Measurements from ENCODE around the gene GNPNAT1.

Gene GNPNAT1

DNA sequence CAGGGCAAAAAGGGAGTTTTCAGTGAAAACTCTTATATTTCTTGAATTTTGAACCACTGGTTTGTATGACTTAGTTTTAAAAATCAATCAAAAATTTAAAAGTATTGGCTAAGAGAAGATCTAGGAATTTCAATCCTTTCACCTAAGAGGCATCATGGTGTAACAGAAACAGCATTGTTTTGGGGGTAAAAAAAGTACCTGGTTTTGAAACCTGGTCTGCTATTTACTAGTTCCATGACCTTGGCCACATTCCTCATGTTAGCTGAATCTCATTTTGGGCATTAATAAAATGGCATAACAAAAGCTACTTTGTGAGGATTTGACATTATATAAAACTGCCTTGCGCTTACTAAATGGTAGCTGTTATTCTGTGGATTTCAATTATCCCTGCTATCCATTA lies 16.7 kb upstream of the GNPNAT1 start:
- no peak overlapping the region for H3K23ac ChIP-seq (ENCODE audit: low read depth, low read length, poor library complexity)
- no peak overlapping the region for H2BK15ac ChIP-seq (ENCODE audit: low read length)
- no peak for DNase-seq (ENCODE audit: low spot score)
- no peak overlapping the region for H3K18ac ChIP-seq (ENCODE audit: low read length)
- WGBS, 2 donors (ENCODE audit: extremely low coverage in 2 of 2, insufficient read length in 2 of 2, insufficient replicate concordance in 1 of 2) = no CpG with 5 or more reads among the region's 1 CpG
- H3K4ac ChIP-seq (ENCODE audit: low read length) = no peak overlapping the region
- no peak overlapping the region for H3K4me2 ChIP-seq (ENCODE audit: insufficient read depth, low read length, poor library complexity, severe bottlenecking)
- no peak overlapping the region for H2BK5ac ChIP-seq (ENCODE audit: low read length)
- no peaks in the 10 kb centered on the region for H3K4me1 ChIP-seq (ENCODE audit: control insufficient read depth in 2 of 2, insufficient read depth in 1 of 2, low read depth in 1 of 2, low read length in 2 of 2)
- no peak overlapping the region for H2AK5ac ChIP-seq (ENCODE audit: low read depth, low read length)
- H3K9me3 ChIP-seq (replicated peaks in 1 of 2; ENCODE audit: control insufficient read depth in 2 of 2, insufficient read depth in 1 of 2, low read depth in 1 of 2, low read length in 2 of 2) = no peaks in the 10 kb centered on the region
- no peak overlapping the region for H3K14ac ChIP-seq (ENCODE audit: low read length)
- no peak overlapping the region for H3K9ac ChIP-seq (ENCODE audit: low read depth, low read length, poor library complexity)
- H2AFZ ChIP-seq (ENCODE audit: low read length) = no peak overlapping the region
- H3K27me3 ChIP-seq (ENCODE audit: control insufficient read depth in 3 of 3, insufficient read depth in 3 of 3, low read depth in 1 of 3, low read length in 3 of 3) = no peaks in the 10 kb centered on the region
- no peak overlapping the region for H2BK120ac ChIP-seq (ENCODE audit: low read depth, low read length)
- H3K27ac ChIP-seq (replicated peaks; ENCODE audit: low read length) = no peak overlapping the region
- H3K4me3 ChIP-seq (ENCODE audit: low read length in 2 of 2) = no peak overlapping the region
- H3K36me3 ChIP-seq (replicated peaks in 1 of 2; ENCODE audit: control insufficient read depth in 2 of 2, insufficient read depth in 2 of 2, low read length in 2 of 2) = no peaks in the 10 kb centered on the region
- H3K79me1 ChIP-seq (ENCODE audit: low read depth, low read length) = no peaks in the 10 kb centered on the region
- no peak overlapping the region for H4K91ac ChIP-seq (ENCODE audit: low read depth, low read length, poor library complexity)
- no peak overlapping the region for H2BK12ac ChIP-seq (ENCODE audit: low read length)
- no peak overlapping the region for H4K8ac ChIP-seq (ENCODE audit: low read depth, low read length)

DNA sequence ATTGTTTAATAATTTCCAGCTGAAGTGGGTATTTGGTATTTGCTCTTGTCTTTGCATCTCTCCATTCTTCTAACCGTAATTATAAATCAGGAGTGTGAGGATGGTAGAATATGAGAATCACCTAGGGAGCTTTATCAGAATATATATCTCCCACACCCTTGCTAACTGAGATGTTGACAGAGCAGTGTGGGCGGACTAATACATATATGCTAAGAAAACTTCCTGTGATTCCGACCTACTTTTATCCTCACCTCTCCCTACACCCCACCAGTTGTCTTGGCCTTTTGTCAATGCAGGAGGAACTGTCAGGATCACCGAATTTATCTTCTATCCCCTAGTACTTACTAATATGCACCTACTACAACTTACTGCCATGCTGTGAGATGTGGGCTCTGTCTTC lies 14.7 kb upstream of the GNPNAT1 start:
- Histone ChIP-seq H3K4me1 (ENCODE audit: control insufficient read depth in 2 of 2, insufficient read depth in 1 of 2, low read depth in 1 of 2, low read length in 2 of 2) (no peaks in the 10 kb centered on the region), H2BK5ac (ENCODE audit: low read length) (no peak overlapping the region), H3K4me3 (ENCODE audit: low read length in 2 of 2) (no peak overlapping the region), H2AK5ac (ENCODE audit: low read depth, low read length) (no peak overlapping the region), H3K4me2 (ENCODE audit: insufficient read depth, low read length, poor library complexity, severe bottlenecking) (no peak overlapping the region), H3K4ac (ENCODE audit: low read length) (no peak overlapping the region), H2BK12ac (ENCODE audit: low read length) (no peak overlapping the region), H3K18ac (ENCODE audit: low read length) (no peak overlapping the region), H2BK120ac (ENCODE audit: low read depth, low read length) (no peak overlapping the region), H3K79me1 (ENCODE audit: low read depth, low read length) (no peaks in the 10 kb centered on the region), H3K9me3 (replicated peaks in 1 of 2; ENCODE audit: control insufficient read depth in 2 of 2, insufficient read depth in 1 of 2, low read depth in 1 of 2, low read length in 2 of 2) (no peaks in the 10 kb centered on the region), H3K27me3 (ENCODE audit: control insufficient read depth in 3 of 3, insufficient read depth in 3 of 3, low read depth in 1 of 3, low read length in 3 of 3) (no peaks in the 10 kb centered on the region), H2AFZ (ENCODE audit: low read length) (no peak overlapping the region), H4K8ac (ENCODE audit: low read depth, low read length) (no peak overlapping the region), H2BK15ac (ENCODE audit: low read length) (no peak overlapping the region), H3K27ac (replicated peaks; ENCODE audit: low read length) (no peak overlapping the region), H3K23ac (ENCODE audit: low read depth, low read length, poor library complexity) (no peak overlapping the region), H3K36me3 (replicated peaks in 1 of 2; ENCODE audit: control insufficient read depth in 2 of 2, insufficient read depth in 2 of 2, low read length in 2 of 2) (no peaks in the 10 kb centered on the region), H4K91ac (ENCODE audit: low read depth, low read length, poor library complexity) (no peak overlapping the region), H3K14ac (ENCODE audit: low read length) (no peak overlapping the region), H3K9ac (ENCODE audit: low read depth, low read length, poor library complexity) (no peak overlapping the region)
- no peak for DNase-seq (ENCODE audit: low spot score)
- no CpG with 5 or more reads among the region's 4 CpGs for WGBS, 2 donors (ENCODE audit: extremely low coverage in 2 of 2, insufficient read length in 2 of 2, insufficient replicate concordance in 1 of 2)

DNA sequence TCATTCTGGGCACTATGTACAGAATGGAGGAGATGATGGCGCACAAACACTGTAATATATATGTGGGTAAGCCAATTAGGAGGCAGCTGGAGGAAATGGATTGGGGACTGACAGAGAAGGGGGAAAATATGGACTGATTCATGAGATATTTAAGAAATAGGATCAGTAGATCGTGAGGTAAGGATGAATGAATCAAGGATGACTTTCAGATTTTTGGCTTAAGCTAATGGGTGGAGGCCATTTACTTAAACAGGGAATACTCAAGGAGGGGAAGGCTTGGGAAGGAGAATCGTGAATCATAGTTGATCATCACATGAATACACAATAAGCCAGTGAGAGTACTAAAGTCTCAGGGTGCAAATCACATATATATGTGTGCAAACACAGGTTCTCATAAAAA lies 11.2 kb upstream of the GNPNAT1 start:
- Histone ChIP-seq H3K27ac (replicated peaks; ENCODE audit: low read length) (no peak overlapping the region), H2AFZ (ENCODE audit: low read length) (no peak overlapping the region)

DNA sequence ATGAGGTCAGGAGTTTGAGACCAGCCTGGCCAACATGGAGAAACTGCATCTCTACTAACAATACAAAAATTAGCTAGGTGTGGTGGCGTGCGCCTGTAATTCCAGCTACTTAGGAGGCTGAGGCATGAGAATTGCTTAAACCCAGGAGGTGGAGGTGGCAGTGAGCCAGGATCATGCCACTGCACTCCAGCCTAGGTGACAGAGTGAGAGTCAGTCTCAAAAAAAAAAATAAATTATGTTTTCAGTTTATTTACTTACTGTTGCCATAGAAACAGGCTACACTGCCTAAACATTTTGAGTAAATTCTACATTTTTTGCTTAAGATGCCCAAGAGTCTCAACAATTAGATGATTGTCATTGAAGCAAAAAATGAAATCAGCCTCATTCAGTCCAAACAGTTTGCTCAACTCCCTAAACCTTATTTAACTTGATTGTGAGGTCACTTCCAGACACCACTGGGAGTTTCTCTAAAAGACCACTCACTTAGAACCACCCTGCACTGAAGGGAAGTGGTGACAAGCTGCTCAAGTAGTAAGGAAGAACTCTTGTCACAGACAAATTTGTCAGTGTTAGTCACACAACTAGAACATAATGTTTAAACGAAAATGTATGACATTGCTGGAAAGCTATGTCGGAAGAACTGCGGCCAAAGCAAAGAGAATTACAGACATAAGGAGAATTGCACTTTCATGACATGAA lies 9.8 kb upstream of the GNPNAT1 start:
- Histone ChIP-seq H3K4me2 (ENCODE audit: insufficient read depth, low read length, poor library complexity, severe bottlenecking) (no peak overlapping the region), H3K18ac (ENCODE audit: low read length) (no peak overlapping the region), H3K36me3 (replicated peaks in 1 of 2; ENCODE audit: control insufficient read depth in 2 of 2, insufficient read depth in 2 of 2, low read length in 2 of 2) (no peaks in the 10 kb centered on the region), H3K4me3 (ENCODE audit: low read length in 2 of 2) (no peak overlapping the region), H3K4me1 (ENCODE audit: control insufficient read depth in 2 of 2, insufficient read depth in 1 of 2, low read depth in 1 of 2, low read length in 2 of 2) (no peaks in the 10 kb centered on the region), H3K27ac (replicated peaks; ENCODE audit: low read length) (no peak overlapping the region), H2BK5ac (ENCODE audit: low read length) (no peak overlapping the region), H3K9me3 (replicated peaks in 1 of 2; ENCODE audit: control insufficient read depth in 2 of 2, insufficient read depth in 1 of 2, low read depth in 1 of 2, low read length in 2 of 2) (no peaks in the 10 kb centered on the region), H4K8ac (ENCODE audit: low read depth, low read length) (no peak overlapping the region), H2AK5ac (ENCODE audit: low read depth, low read length) (no peak overlapping the region), H2AFZ (ENCODE audit: low read length) (peak overlapping the region; percentile 35), H3K14ac (ENCODE audit: low read length) (no peak overlapping the region), H4K91ac (ENCODE audit: low read depth, low read length, poor library complexity) (no peak overlapping the region), H3K27me3 (ENCODE audit: control insufficient read depth in 3 of 3, insufficient read depth in 3 of 3, low read depth in 1 of 3, low read length in 3 of 3) (no peaks in the 10 kb centered on the region), H3K4ac (ENCODE audit: low read length) (no peak overlapping the region), H3K9ac (ENCODE audit: low read depth, low read length, poor library complexity) (no peak overlapping the region), H2BK12ac (ENCODE audit: low read length) (no peak overlapping the region), H3K79me1 (ENCODE audit: low read depth, low read length) (no peaks in the 10 kb centered on the region), H3K23ac (ENCODE audit: low read depth, low read length, poor library complexity) (no peak overlapping the region), H2BK15ac (ENCODE audit: low read length) (no peak overlapping the region), H2BK120ac (ENCODE audit: low read depth, low read length) (no peak overlapping the region)
- no peak for DNase-seq (ENCODE audit: low spot score)
- no CpG with 5 or more reads among the region's 5 CpGs for WGBS, 2 donors (ENCODE audit: extremely low coverage in 2 of 2, insufficient read length in 2 of 2, insufficient replicate concordance in 1 of 2)

More for the DNA sequence above, 11.2 kb upstream of the GNPNAT1 start:
- no peak overlapping the region for H2BK15ac ChIP-seq (ENCODE audit: low read length)
- no peak overlapping the region for H3K18ac ChIP-seq (ENCODE audit: low read length)
- H3K4me2 ChIP-seq (ENCODE audit: insufficient read depth, low read length, poor library complexity, severe bottlenecking) = no peak overlapping the region
- no peak overlapping the region for H3K4me3 ChIP-seq (ENCODE audit: low read length in 2 of 2)
- H3K36me3 ChIP-seq (replicated peaks in 1 of 2; ENCODE audit: control insufficient read depth in 2 of 2, insufficient read depth in 2 of 2, low read length in 2 of 2) = no peaks in the 10 kb centered on the region
- no peak overlapping the region for H4K8ac ChIP-seq (ENCODE audit: low read depth, low read length)
- H3K4ac ChIP-seq (ENCODE audit: low read length) = no peak overlapping the region
- no peak overlapping the region for H2BK120ac ChIP-seq (ENCODE audit: low read depth, low read length)
- H2AK5ac ChIP-seq (ENCODE audit: low read depth, low read length) = no peak overlapping the region
- DNase-seq (ENCODE audit: low spot score) = no peak
- no peak overlapping the region for H2BK12ac ChIP-seq (ENCODE audit: low read length)
- no peaks in the 10 kb centered on the region for H3K9me3 ChIP-seq (replicated peaks in 1 of 2; ENCODE audit: control insufficient read depth in 2 of 2, insufficient read depth in 1 of 2, low read depth in 1 of 2, low read length in 2 of 2)
- H3K14ac ChIP-seq (ENCODE audit: low read length) = no peak overlapping the region
- H3K79me1 ChIP-seq (ENCODE audit: low read depth, low read length) = no peaks in the 10 kb centered on the region
- H3K4me1 ChIP-seq (ENCODE audit: control insufficient read depth in 2 of 2, insufficient read depth in 1 of 2, low read depth in 1 of 2, low read length in 2 of 2) = no peaks in the 10 kb centered on the region
- no peak overlapping the region for H4K91ac ChIP-seq (ENCODE audit: low read depth, low read length, poor library complexity)
- H3K27me3 ChIP-seq (ENCODE audit: control insufficient read depth in 3 of 3, insufficient read depth in 3 of 3, low read depth in 1 of 3, low read length in 3 of 3) = no peaks in the 10 kb centered on the region
- H3K23ac ChIP-seq (ENCODE audit: low read depth, low read length, poor library complexity) = no peak overlapping the region
- WGBS, 2 donors (ENCODE audit: extremely low coverage in 2 of 2, insufficient read length in 2 of 2, insufficient replicate concordance in 1 of 2) = no CpG with 5 or more reads among the region's 3 CpGs
- H3K9ac ChIP-seq (ENCODE audit: low read depth, low read length, poor library complexity) = no peak overlapping the region
- H2BK5ac ChIP-seq (ENCODE audit: low read length) = no peak overlapping the region
